ENCODE measurements around the gene AMDHD2.

AMDHD2 gene

GRCh38 chr16:2490190-2491105, 29.7 kb upstream of the AMDHD2 start:
- Histone ChIP-seq H3K9me3 (ENCODE audit: control insufficient read depth in 1 of 2, low read length in 2 of 2) (no peaks in the 10 kb centered on the region), H3K9ac (ENCODE audit: low read depth in 1 of 2, low read length in 2 of 2) (no peak overlapping the region), H3K27ac (ENCODE audit: low read depth, low read length) (no peak overlapping the region), H3K4me1 (ENCODE audit: control insufficient read depth in 1 of 2, insufficient read depth in 2 of 2, low read length in 2 of 2) (peaks cover 3 to 4% of the 10 kb centered on the region in 2 donors), H3K27me3 (ENCODE audit: control insufficient read depth in 1 of 2, insufficient read depth in 2 of 2, low read length in 2 of 2) (no peaks in the 10 kb centered on the region), H3K4me3 (ENCODE audit: low read depth in 1 of 2, low read length in 2 of 2) (no peak overlapping the region), H3K36me3 (ENCODE audit: control insufficient read depth in 1 of 2, insufficient read depth in 2 of 2, low read length in 2 of 2) (peaks cover 0 to 12% of the 10 kb centered on the region in 2 donors)

DNA sequence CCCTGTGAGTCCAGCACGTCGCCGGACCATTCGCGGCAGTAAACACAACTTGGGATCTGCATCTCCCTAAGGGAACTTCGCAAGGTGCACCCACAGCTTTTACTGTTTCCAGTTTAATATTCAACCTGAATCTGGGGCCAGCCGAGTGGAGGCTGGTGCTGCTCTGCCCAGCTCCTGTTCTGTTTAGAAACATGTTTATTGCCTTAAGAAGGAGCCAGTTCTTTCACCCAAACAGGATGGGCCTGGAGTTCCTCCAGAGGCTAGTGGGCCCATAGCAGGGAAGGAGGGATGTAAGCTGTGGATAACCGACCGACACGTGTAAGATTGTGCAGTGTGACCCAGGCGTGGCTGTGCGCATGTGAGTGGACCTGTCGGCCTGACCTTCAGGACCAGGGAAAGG, 27.9 kb upstream of the AMDHD2 start:
- no peaks in the 10 kb centered on the region for H3K27me3 ChIP-seq (ENCODE audit: control insufficient read depth in 1 of 2, insufficient read depth in 2 of 2, low read length in 2 of 2)
- no peak overlapping the region for H3K27ac ChIP-seq (ENCODE audit: low read depth, low read length)
- no peak overlapping the region for H3K4me3 ChIP-seq (ENCODE audit: low read depth in 1 of 2, low read length in 2 of 2)
- H3K9ac ChIP-seq (ENCODE audit: low read depth in 1 of 2, low read length in 2 of 2) = no peak overlapping the region
- H3K9me3 ChIP-seq (ENCODE audit: control insufficient read depth in 1 of 2, low read length in 2 of 2) = no peaks in the 10 kb centered on the region
- H3K36me3 ChIP-seq (ENCODE audit: control insufficient read depth in 1 of 2, insufficient read depth in 2 of 2, low read length in 2 of 2) = peaks cover 0 to 20% of the 10 kb centered on the region in 2 donors
- peaks cover under 1 to 4% of the 10 kb centered on the region in 2 donors for H3K4me1 ChIP-seq (ENCODE audit: control insufficient read depth in 1 of 2, insufficient read depth in 2 of 2, low read length in 2 of 2)

DNA sequence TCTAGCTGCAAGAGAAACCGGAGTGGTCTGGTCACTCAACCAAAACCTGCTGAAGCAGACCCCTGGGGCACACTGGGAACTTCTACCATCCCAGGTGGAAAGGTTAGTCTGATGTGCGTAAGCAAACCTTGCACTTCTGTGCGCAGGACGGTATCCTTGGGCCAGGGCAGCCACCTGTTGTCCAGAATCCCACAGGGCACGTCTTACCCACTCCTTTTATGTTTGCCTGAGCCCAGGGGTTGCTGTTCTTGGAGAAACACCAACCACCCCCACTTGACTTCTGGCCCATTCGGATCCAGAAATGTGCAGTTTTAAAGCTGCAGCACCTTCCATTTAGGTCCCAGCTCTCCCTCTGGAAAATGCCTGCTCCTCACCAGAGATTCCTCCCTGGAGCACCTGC, 26.6 kb upstream of the AMDHD2 start:
- H3K9me3 ChIP-seq (ENCODE audit: control insufficient read depth in 1 of 2, low read length in 2 of 2) = no peaks in the 10 kb centered on the region
- peaks cover 2 to 20% of the 10 kb centered on the region in 2 donors for H3K36me3 ChIP-seq (ENCODE audit: control insufficient read depth in 1 of 2, insufficient read depth in 2 of 2, low read length in 2 of 2)
- H3K9ac ChIP-seq (ENCODE audit: low read depth in 1 of 2, low read length in 2 of 2) = no peak overlapping the region
- peaks cover 5 to 6% of the 10 kb centered on the region in 2 donors for H3K4me1 ChIP-seq (ENCODE audit: control insufficient read depth in 1 of 2, insufficient read depth in 2 of 2, low read length in 2 of 2)
- H3K27me3 ChIP-seq (ENCODE audit: control insufficient read depth in 1 of 2, insufficient read depth in 2 of 2, low read length in 2 of 2) = no peaks in the 10 kb centered on the region
- no peak overlapping the region for H3K4me3 ChIP-seq (ENCODE audit: low read depth in 1 of 2, low read length in 2 of 2)
- H3K27ac ChIP-seq (ENCODE audit: low read depth, low read length) = no peak overlapping the region

GRCh38 chr16:2494616-2495015, 25.6 kb upstream of the AMDHD2 start:
- Histone ChIP-seq H3K4me1 (ENCODE audit: control insufficient read depth in 1 of 2, insufficient read depth in 2 of 2, low read length in 2 of 2) (peaks cover 5 to 6% of the 10 kb centered on the region in 2 donors), H3K9ac (ENCODE audit: low read depth in 1 of 2, low read length in 2 of 2) (no peak overlapping the region), H3K27ac (ENCODE audit: low read depth, low read length) (no peak overlapping the region), H3K4me3 (ENCODE audit: low read depth in 1 of 2, low read length in 2 of 2) (no peak overlapping the region), H3K27me3 (ENCODE audit: control insufficient read depth in 1 of 2, insufficient read depth in 2 of 2, low read length in 2 of 2) (no peaks in the 10 kb centered on the region), H3K36me3 (ENCODE audit: control insufficient read depth in 1 of 2, insufficient read depth in 2 of 2, low read length in 2 of 2) (peaks cover 2 to 26% of the 10 kb centered on the region in 2 donors), H3K9me3 (ENCODE audit: control insufficient read depth in 1 of 2, low read length in 2 of 2) (no peaks in the 10 kb centered on the region)

- Histone ChIP-seq H3K27me3 (ENCODE audit: control insufficient read depth in 1 of 2, insufficient read depth in 2 of 2, low read length in 2 of 2) (no peaks in the 10 kb centered on the region), H3K4me3 (ENCODE audit: low read depth in 1 of 2, low read length in 2 of 2) (no peak overlapping the region), H3K27ac (ENCODE audit: low read depth, low read length) (no peak overlapping the region), H3K9ac (ENCODE audit: low read depth in 1 of 2, low read length in 2 of 2) (no peak overlapping the region), H3K9me3 (ENCODE audit: control insufficient read depth in 1 of 2, low read length in 2 of 2) (no peaks in the 10 kb centered on the region), H3K36me3 (ENCODE audit: control insufficient read depth in 1 of 2, insufficient read depth in 2 of 2, low read length in 2 of 2) (peaks cover 2 to 26% of the 10 kb centered on the region in 2 donors), H3K4me1 (ENCODE audit: control insufficient read depth in 1 of 2, insufficient read depth in 2 of 2, low read length in 2 of 2) (peaks cover 5 to 6% of the 10 kb centered on the region in 2 donors)
Observed at GRCh38 chr16:2495041-2495440, 25.1 kb upstream of the AMDHD2 start.

- H3K9ac ChIP-seq (ENCODE audit: low read depth in 1 of 2, low read length in 2 of 2) = no peak overlapping the region
- H3K27me3 ChIP-seq (ENCODE audit: control insufficient read depth in 1 of 2, insufficient read depth in 2 of 2, low read length in 2 of 2) = no peaks in the 10 kb centered on the region
- H3K4me3 ChIP-seq (ENCODE audit: low read depth in 1 of 2, low read length in 2 of 2) = no peak overlapping the region
- H3K4me1 ChIP-seq (ENCODE audit: control insufficient read depth in 1 of 2, insufficient read depth in 2 of 2, low read length in 2 of 2) = peaks cover 5 to 10% of the 10 kb centered on the region in 2 donors
- H3K27ac ChIP-seq (ENCODE audit: low read depth, low read length) = no peak overlapping the region
- peaks cover 2 to 18% of the 10 kb centered on the region in 2 donors for H3K36me3 ChIP-seq (ENCODE audit: control insufficient read depth in 1 of 2, insufficient read depth in 2 of 2, low read length in 2 of 2)
- no peaks in the 10 kb centered on the region for H3K9me3 ChIP-seq (ENCODE audit: control insufficient read depth in 1 of 2, low read length in 2 of 2)
Observed at GRCh38 chr16:2496223-2497115, 23.7 kb upstream of the AMDHD2 start.

DNA sequence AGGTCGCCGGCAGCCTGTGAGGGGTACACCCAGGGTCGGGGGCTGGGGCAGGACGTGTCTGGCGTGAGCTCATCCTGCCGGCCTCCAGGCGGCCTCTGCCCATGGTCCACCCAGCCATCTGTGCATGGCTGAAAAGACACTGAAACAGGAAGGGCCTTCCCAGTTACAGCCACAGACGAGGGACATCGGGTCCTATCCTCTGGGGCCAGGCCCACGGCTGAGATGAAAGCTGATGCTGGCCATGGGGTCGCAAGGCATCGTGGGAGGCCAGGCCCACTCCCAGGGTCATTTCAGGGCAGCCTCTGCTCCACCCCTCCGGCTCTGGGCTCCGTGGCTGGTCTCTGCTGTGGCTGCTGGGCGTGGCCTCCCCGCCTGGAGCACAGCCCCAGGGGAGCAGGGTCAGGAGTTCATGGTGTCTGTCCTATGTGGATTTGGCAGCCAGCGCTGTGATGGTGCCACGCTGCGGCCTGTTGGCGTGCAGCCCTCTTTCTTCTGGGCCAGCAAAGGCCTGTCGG, 23.0 kb upstream of the AMDHD2 start:
- Histone ChIP-seq H3K4me1 (ENCODE audit: control insufficient read depth in 1 of 2, insufficient read depth in 2 of 2, low read length in 2 of 2) (peaks cover 5 to 15% of the 10 kb centered on the region in 2 donors), H3K9ac (ENCODE audit: low read depth in 1 of 2, low read length in 2 of 2) (no peak overlapping the region), H3K36me3 (ENCODE audit: control insufficient read depth in 1 of 2, insufficient read depth in 2 of 2, low read length in 2 of 2) (peaks cover 2 to 18% of the 10 kb centered on the region in 2 donors), H3K27ac (ENCODE audit: low read depth, low read length) (no peak overlapping the region), H3K9me3 (ENCODE audit: control insufficient read depth in 1 of 2, low read length in 2 of 2) (no peaks in the 10 kb centered on the region), H3K27me3 (ENCODE audit: control insufficient read depth in 1 of 2, insufficient read depth in 2 of 2, low read length in 2 of 2) (no peaks in the 10 kb centered on the region), H3K4me3 (ENCODE audit: low read depth in 1 of 2, low read length in 2 of 2) (no peak overlapping the region)

- Histone ChIP-seq H3K9me3 (ENCODE audit: control insufficient read depth in 1 of 2, low read length in 2 of 2) (no peaks in the 10 kb centered on the region), H3K4me3 (ENCODE audit: low read depth in 1 of 2, low read length in 2 of 2) (no peak overlapping the region), H3K4me1 (ENCODE audit: control insufficient read depth in 1 of 2, insufficient read depth in 2 of 2, low read length in 2 of 2) (peaks cover 5 to 15% of the 10 kb centered on the region in 2 donors), H3K36me3 (ENCODE audit: control insufficient read depth in 1 of 2, insufficient read depth in 2 of 2, low read length in 2 of 2) (peaks cover 2 to 18% of the 10 kb centered on the region in 2 donors), H3K9ac (ENCODE audit: low read depth in 1 of 2, low read length in 2 of 2) (no peak overlapping the region), H3K27me3 (ENCODE audit: control insufficient read depth in 1 of 2, insufficient read depth in 2 of 2, low read length in 2 of 2) (no peaks in the 10 kb centered on the region), H3K27ac (ENCODE audit: low read depth, low read length) (no peak overlapping the region)
Observed at GRCh38 chr16:2497695-2498484, 22.3 kb upstream of the AMDHD2 start.

- Histone ChIP-seq H3K9me3 (ENCODE audit: control insufficient read depth in 1 of 2, low read length in 2 of 2) (no peaks in the 10 kb centered on the region), H3K4me1 (ENCODE audit: control insufficient read depth in 1 of 2, insufficient read depth in 2 of 2, low read length in 2 of 2) (peaks cover 5 to 15% of the 10 kb centered on the region in 2 donors), H3K27me3 (ENCODE audit: control insufficient read depth in 1 of 2, insufficient read depth in 2 of 2, low read length in 2 of 2) (no peaks in the 10 kb centered on the region), H3K36me3 (ENCODE audit: control insufficient read depth in 1 of 2, insufficient read depth in 2 of 2, low read length in 2 of 2) (peaks cover 2 to 14% of the 10 kb centered on the region in 2 donors), H3K4me3 (ENCODE audit: low read depth in 1 of 2, low read length in 2 of 2) (no peak overlapping the region), H3K9ac (ENCODE audit: low read depth in 1 of 2, low read length in 2 of 2) (no peak overlapping the region), H3K27ac (ENCODE audit: low read depth, low read length) (no peak overlapping the region)
Observed at GRCh38 chr16:2498531-2499253, 21.5 kb upstream of the AMDHD2 start.
